Inferior parietal cortex (tissue), 1 donor: ENCODE results near the gene ZBTB21.
A peak's percentile ranks its signal among the peaks of the same experiment; 100 is the strongest.

Experiments
- DNase-seq: peaks from one replicate; pipeline ENCODE4 v3.0.0-alpha.2; 2016; ENCODE audit errors: extremely low spot score

Gene ZBTB21

GRCh38 chr21:42039911-42040351, 29.8 kb upstream of the ZBTB21 start:
- DNase-seq = no peak

GRCh38 chr21:42039470-42039901, 29.3 kb upstream of the ZBTB21 start:
- no peak for DNase-seq

GRCh38 chr21:42038826-42039425, 28.8 kb upstream of the ZBTB21 start:
- DNase-seq = no peak

GRCh38 chr21:42038393-42038792, 28.2 kb upstream of the ZBTB21 start:
- no peak for DNase-seq

- no peak for DNase-seq
These were observed 27.8 kb upstream of the ZBTB21 start for GRCh38 chr21:42037943-42038342.

GRCh38 chr21:42037516-42037915, 27.4 kb upstream of the ZBTB21 start:
- DNase-seq = no peak

GRCh38 chr21:42036313-42036712, 26.2 kb upstream of the ZBTB21 start:
- no peak for DNase-seq

- DNase-seq = no peak
These were observed 22.8 kb upstream of the ZBTB21 start for GRCh38 chr21:42032968-42033367.

- no peak for DNase-seq
These were observed 22.1 kb upstream of the ZBTB21 start for GRCh38 chr21:42032266-42032665.

- DNase-seq = no peak
These were observed 21.7 kb upstream of the ZBTB21 start for GRCh38 chr21:42031816-42032215.

- no peak for DNase-seq
These were observed 21.1 kb upstream of the ZBTB21 start for GRCh38 chr21:42031241-42031640.

GRCh38 chr21:42030311-42030710, 20.2 kb upstream of the ZBTB21 start:
- DNase-seq = no peak

GRCh38 chr21:42028766-42029425, 18.7 kb upstream of the ZBTB21 start:
- DNase-seq = no peak

- DNase-seq = peak; percentile 47
These were observed 17.9 kb upstream of the ZBTB21 start for GRCh38 chr21:42027822-42028765.

- no peak for DNase-seq
These were observed 17.1 kb upstream of the ZBTB21 start for GRCh38 chr21:42027085-42027821.

- no peak for DNase-seq
These were observed 15.9 kb upstream of the ZBTB21 start for GRCh38 chr21:42026082-42026435.

- DNase-seq = no peak
These were observed 15.4 kb upstream of the ZBTB21 start for GRCh38 chr21:42025376-42026081.

GRCh38 chr21:42022906-42023305, 12.7 kb upstream of the ZBTB21 start:
- DNase-seq = no peak

GRCh38 chr21:42022091-42022430, 11.9 kb upstream of the ZBTB21 start:
- no peak for DNase-seq

- no peak for DNase-seq
These were observed 11.4 kb upstream of the ZBTB21 start for GRCh38 chr21:42021371-42022090.

- DNase-seq = no peak
These were observed 9.5 kb upstream of the ZBTB21 start for GRCh38 chr21:42019706-42020105.
